SK-N-SH treated with all-trans-retinoic acid at 6 μM for 48 hours (cell line): Measurements from ENCODE around the gene S100A7.

ENCODE experiments used
- GLIS3 ChIP-seq: fragments of 250-450 bp; sonication (Bioruptor Pico); IDR thresholded peaks from 2 replicates; pipeline ENCODE4 v1.5.0; 2020; ENCODE audit warnings: mild to moderate bottlenecking, moderate library complexity
- ZFP3 ChIP-seq: fragments of 250-450 bp; sonication (Bioruptor Pico); IDR thresholded peaks from 2 replicates; pipeline ENCODE4 v1.5.0; 2020; ENCODE audit warnings: mild to moderate bottlenecking, moderate library complexity

DNA sequence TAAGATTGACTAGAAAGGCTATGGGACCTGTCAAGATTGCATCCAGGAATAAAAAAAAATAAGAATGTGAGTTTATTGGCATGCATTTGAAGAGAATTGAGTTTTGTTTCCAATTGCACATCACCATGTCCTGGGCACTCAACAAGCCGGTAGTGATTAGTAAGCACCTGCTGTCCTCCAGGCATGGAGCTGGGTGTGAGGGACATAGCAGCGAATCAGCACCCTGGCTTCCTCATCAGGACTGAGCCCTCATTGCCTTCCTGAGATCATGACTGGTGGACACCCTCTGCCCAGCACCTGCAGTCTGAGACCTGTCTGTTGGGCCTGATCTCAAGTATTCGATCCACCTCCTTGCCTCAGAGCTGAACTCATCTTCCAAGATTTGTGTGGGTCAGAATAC is 48.6 kb upstream of the S100A7 start:
- no peak for TF ChIP-seq GLIS3 (CRISPR knock-in tag)
- TF ChIP-seq ZFP3 (CRISPR knock-in tag): no peak
